C4-2B (cell line): Measurements from ENCODE around the gene STRN.
A peak's percentile ranks its signal among the peaks of the same experiment; 100 is the strongest.

ENCODE experiments used
- H3K27ac ChIP-seq: fragments of 450-650 bp; 2 replicates; pipeline ENCODE4 v1.5.1; 2017
- CTCF ChIP-seq: fragments of 450-650 bp; conservative IDR thresholded peaks from 2 replicates; pipeline ENCODE4 v1.5.1; 2017; ENCODE audit warnings: mild to moderate bottlenecking
- ZFX ChIP-seq: fragments of 450-650 bp; IDR thresholded peaks from 2 replicates; pipeline ENCODE4 v1.6.1; 2017

The STRN gene

GRCh38 chr2:36861896-36862295 is 104.4 kb downstream of the STRN start:
- TF ChIP-seq ZFX (no peak), CTCF (no peak)
- no peak overlapping the region for H3K27ac ChIP-seq

GRCh38 chr2:36859366-36859792 is 107.0 kb downstream of the STRN start:
- H3K27ac ChIP-seq: no peak overlapping the region
- no peak for TF ChIP-seq ZFX
- no peak for TF ChIP-seq CTCF

- H3K27ac ChIP-seq: no peak overlapping the region
These were observed 107.6 kb downstream of the STRN start for GRCh38 chr2:36858551-36859365.

GRCh38 chr2:36857713-36858112 is 108.6 kb downstream of the STRN start:
- H3K27ac ChIP-seq: no peak overlapping the region
- peak; percentile 17; the same call in 1 of the 2 replicates for TF ChIP-seq CTCF
- no peak for TF ChIP-seq ZFX

More at GRCh38 chr2:36858551-36859365, 107.6 kb downstream of the STRN start:
- TF ChIP-seq CTCF (no peak), ZFX (no peak)

DNA sequence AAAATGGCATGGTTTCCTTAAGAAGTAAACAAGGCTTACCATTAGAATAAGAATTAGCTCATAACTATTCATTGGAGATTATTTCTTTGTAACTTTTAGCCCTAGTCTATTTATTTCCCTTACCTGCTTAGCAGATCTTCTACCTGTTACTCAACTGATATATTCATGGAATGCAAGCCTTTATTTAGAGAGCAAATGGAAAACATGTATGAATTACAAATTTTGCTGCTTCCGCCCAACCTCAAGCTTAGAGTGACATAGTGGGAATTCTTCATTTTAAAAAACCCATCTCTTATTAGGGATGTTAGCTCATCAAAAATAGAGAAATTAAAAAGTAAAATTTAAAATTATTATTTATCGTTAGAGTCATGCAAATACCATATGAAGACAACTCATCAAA is 110.9 kb downstream of the STRN start:
- TF ChIP-seq CTCF (no peak), ZFX (no peak)
- H3K27ac ChIP-seq: no peak overlapping the region

- no peak overlapping the region for H3K27ac ChIP-seq
- TF ChIP-seq ZFX (no peak), CTCF (no peak)
These were observed 112.1 kb downstream of the STRN start for GRCh38 chr2:36854241-36854640.

DNA sequence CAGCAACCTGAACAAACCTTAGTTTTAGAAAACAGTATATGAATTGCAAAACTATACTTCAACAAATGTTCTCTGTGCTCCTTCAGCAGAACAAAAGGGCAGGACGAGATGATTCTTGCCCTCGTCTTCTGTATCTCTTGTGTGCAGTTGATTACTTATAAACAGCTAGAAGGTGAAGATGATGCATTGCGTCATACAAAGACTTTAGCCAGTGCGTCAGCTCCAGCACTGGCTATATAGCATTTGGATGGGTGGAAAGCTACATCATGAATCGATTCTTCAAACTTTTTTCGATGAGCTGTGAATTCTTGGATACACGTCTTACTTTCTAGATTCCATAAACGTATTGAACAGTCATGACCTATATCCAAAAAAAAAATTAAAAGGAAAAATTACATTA is 117.1 kb downstream of the STRN start:
- no peak overlapping the region for H3K27ac ChIP-seq
- no peak for TF ChIP-seq ZFX
- no peak for TF ChIP-seq CTCF
